ENCODE results near the gene PRKAR2A.
"Not testable (repeated sequence)": the region's sequence is repeated elsewhere in the genome, so short reads cannot be mapped to it uniquely, and the experiment has no call there.

PRKAR2A gene

DNA sequence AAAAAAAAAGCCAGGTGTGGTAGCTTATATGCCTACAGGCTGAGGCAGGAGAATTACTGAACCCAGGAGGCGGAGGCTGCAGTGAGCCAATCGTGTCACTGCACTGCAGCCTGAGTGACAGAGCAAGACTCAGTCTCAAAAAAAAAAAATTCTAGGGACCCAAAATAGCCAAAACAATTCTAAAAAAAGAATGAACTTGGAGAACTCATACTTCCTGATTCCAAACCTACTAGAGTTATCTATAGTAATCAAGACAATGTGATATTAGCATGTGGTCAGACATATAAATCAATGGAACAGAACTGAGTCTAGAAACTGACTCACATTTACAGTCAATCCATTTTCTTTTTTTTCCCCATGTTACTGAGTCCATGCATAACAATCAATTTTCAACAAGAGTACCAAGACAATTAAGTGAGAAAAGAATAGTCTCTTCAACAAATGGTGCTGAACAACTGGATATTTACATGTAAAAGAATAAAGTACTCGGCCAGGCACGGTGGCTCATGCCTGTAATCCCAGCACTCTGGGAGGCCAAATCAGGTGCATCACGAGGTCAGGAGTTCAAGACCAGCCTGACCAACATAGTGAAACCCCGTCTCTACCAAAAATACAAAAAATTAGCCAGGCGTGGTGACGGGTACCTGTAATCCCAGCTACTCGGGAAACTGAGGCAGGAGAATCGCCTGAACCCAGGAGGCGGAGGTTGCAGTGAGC is 11.9 kb downstream of the PRKAR2A start:
- DNase-seq (ENCODE audit: low spot score), result no peak

DNA sequence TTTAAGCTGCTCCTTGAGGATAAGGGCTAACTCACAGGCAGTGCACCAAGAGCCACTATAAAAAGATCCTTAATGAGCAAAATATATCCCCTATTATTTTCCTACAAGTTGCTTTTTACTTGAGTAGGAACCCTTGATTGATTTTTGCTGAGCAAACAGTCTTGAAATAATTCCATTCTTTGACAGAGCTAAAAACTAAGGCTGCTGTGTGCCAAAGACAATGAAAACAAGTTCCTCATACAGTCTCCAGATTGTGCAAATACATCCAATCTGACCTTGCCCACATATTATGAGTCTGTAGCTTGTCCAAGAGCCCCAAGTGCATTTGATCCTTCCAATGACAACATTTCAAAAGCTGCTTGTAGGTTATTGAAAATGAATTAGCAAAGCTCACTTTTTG is 15.0 kb downstream of the PRKAR2A start:
- DNase-seq (ENCODE audit: low spot score), result no peak

- no peak for DNase-seq (ENCODE audit: low spot score)
Measured at GRCh38 chr3:48830715-48831114, 17.0 kb downstream of the PRKAR2A start.

DNA sequence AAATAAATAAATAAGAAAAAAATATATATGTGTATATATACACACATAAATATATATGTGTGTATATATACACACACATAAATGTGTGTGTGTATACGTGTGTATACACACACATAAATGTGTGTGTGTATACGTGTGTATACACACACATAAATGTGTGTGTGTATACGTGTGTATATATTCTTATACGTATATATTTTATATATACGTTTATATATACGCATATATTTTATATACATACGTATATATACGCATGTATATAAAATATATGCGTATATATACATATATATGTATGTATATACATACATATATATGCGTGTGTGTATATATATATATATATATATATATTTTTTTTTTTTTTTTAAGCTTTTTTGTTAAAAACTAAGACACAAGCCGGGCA is 18.1 kb downstream of the PRKAR2A start:
- DNase-seq (ENCODE audit: low spot score), result not testable (repeated sequence)

DNA sequence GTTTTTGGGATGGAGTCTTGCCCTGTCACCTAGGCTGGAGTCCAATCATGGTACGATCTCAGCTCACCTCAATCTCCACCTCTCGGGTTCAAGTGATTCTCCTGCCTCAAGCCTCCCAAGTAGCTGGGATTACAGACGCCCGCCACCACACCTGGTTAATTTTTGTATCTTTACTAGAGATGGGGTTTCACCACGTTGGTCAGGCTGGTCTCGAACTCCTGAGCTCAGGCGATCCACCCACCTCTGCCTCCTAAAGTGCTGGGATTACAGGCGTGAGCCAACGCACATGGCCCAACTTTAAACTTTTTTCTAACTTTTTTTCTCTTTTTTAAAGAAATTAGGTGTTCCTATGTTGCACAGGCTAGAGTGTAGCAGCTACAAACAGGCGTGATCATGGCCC is 19.8 kb downstream of the PRKAR2A start:
- DNase-seq (ENCODE audit: low spot score), result not testable (repeated sequence)

GRCh38 chr3:48826451-48826850 is 21.2 kb downstream of the PRKAR2A start:
- DNase-seq (ENCODE audit: low spot score), result peak; percentile 85

GRCh38 chr3:48820612-48821324 is 26.9 kb downstream of the PRKAR2A start:
- no peak for DNase-seq (ENCODE audit: low spot score)

DNA sequence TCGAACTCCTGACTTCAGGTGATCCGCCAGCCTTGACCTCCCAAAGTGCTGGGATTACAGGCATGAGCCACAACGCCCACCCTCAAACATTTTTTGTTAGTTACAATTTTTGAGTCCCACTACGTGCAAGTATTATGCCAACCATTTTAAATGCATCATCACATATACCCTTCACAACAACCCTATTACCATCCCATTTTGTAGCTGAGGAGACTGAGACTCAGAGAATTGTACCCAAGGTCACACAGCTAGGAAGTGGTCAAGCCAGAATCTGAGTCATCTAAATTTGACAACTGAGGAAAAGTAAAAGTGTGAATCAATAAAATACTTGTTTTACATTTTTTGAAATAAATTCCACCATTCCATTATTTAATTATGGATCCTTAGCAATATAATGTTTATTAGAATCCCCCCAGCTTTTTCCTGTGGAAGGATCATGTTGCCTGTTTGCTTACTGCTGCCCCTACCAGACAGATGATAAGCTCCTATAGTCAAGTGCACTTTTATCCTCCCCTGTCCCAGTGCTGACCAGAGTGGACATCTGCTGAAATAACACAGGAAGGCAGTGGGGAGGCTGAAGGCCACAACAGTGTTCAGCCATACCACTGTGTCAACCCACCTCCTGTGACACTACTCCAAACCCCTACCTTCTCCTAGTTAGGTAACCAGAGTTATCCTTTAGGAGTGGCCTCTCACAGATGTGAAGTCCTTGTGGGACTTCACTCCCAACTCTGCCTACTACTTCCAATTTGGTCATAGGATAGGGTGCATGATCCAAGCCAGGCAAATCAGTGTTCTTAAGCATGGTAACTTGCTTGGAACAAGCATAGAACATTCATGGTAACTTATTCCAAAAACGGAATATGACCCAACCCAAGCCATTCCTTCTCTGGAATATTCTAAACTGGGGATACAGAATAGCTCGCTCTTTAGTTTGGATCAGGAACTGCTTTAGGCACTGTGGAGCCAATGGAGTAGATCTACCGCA is 28.1 kb downstream of the PRKAR2A start:
- no peak for DNase-seq (ENCODE audit: low spot score)

GRCh38 chr3:48811524-48811923 is 36.1 kb downstream of the PRKAR2A start:
- DNase-seq (ENCODE audit: low spot score), result no peak

- DNase-seq (ENCODE audit: low spot score), result no peak
Measured at GRCh38 chr3:48804930-48805329, 42.7 kb downstream of the PRKAR2A start.

GRCh38 chr3:48800831-48801230 is 46.8 kb downstream of the PRKAR2A start:
- not testable (repeated sequence) for DNase-seq (ENCODE audit: low spot score)

DNA sequence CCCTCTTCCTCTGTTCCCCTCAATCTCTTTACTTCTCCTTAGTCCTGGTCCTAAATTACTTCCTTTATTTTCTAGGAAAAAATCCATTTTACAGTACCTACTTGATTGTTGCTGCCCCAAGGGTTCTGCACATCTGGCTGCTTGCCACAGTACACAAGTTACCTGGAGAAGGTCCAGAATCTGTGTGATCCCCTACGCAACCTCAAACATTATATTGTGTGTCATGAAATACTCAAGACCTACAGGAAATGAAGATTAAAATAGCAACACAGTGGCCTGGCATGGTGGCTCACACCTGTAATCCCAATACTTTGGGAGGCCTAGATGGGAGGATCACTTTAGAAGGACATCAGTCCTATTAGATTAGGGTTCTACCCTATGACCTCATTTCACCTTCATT is 48.7 kb downstream of the PRKAR2A start:
- no peak for DNase-seq (ENCODE audit: low spot score)

- no peak for DNase-seq (ENCODE audit: low spot score)
Measured at GRCh38 chr3:48797626-48798025, 50.0 kb downstream of the PRKAR2A start.

DNA sequence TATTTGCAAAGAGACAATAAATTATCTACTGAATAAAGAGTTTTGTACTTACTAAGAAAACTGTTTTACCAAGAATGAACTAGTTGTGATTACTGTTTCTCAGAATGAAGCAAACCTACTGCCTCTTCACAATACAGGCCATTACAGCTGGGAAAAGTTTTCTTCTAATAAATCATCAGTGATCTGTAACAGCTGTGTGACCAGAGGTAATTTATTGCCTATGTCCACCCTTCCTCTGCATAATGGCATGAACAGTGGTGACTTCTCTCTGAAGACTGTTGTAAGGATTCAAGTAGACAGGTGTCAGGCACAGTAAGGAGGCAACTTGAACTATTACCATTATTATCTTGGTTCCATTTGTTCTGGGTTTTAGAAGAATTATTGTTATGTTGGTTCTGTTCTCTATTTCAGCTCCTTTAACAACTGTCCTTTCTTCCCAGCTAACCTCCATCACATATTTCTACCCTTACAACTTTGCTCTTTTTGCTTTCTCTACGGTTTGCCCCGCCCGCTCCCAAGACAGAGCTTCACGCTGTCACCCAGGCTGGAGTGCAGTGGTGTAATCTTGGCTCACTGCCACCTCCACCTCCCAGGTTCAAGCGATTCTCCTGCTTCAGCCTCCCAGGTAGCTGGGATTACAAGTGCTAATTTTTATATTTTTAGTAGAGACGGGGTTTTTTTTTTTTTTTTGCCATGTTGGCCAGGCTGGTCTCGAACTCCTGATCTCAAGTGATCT is 51.5 kb downstream of the PRKAR2A start:
- DNase-seq (ENCODE audit: low spot score), result no peak

DNA sequence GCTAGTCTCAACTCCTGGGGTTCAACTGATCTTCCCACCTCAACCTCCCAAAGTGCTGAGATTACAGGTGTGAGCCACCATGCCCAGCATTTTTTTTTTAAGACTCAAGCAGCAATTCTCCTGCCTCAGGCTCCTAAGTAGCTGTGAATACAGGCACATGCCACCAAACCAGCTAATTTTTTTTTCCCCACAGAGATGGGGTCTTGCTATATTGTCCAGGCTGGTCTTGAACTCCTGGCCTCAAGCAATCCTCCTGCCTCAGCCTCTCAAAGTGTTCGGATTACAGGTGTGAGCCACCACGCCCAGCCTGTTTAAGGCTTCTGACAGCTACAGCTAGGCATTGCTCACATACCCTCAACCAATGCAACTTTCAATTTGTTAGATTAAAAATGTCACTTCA is 54.2 kb downstream of the PRKAR2A start:
- not testable (repeated sequence) for DNase-seq (ENCODE audit: low spot score)

GRCh38 chr3:48789665-48790064 is 58.0 kb downstream of the PRKAR2A start:
- no peak for DNase-seq (ENCODE audit: low spot score)

- no peak for DNase-seq (ENCODE audit: low spot score)
Measured at GRCh38 chr3:48788544-48789162, 59.0 kb downstream of the PRKAR2A start.

DNA sequence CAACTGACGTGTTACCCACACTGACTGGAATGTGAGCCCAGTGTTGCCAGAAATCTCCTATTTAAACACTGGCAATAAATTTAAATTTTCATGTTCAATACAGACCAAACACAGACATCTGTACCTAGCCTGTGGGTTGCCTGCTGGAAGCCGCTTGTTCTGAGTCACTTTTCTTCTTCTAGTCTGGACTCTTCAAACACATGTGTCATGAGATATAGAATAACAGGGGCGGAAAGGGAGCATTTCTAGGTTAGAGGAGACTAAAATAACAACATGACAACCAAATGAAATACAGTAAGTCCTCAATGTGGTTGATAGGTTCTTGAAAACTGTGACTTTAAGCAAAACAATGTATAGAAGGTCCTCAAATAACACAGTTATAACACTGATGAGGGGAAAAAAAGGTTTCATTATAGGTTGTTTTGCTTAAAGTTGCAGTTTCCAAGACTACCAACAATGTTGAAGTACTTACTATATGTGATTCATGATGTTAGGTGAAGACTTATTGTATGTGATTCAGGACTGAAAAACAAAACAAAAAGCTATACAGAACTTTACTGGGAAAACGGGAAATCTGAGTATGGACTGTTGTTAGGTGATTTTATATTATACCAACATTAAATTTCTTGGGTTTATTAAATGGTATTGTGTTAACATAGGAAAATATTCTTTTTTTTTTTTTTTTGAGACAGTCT is 63.1 kb downstream of the PRKAR2A start:
- DNase-seq (ENCODE audit: low spot score), result no peak

DNA sequence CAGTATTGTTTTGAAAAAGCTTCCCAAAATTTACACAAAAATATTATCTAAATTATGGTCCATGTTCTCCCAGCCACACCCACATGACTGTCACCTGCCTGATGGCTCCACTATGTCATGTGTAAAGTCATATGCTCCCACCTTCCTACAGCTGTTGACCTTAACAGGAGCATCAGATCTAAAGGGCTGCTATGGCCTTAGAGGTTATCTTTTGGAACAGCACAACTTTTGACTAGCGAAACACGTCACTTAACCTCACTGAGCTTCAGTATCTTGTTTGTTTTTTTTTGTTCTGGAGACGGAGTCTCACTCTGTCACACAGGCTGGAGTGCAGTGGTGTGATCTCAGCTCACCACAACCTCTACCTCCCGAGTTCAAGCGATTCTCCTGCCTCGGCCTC is 64.4 kb downstream of the PRKAR2A start:
- DNase-seq (ENCODE audit: low spot score), result no peak

DNA sequence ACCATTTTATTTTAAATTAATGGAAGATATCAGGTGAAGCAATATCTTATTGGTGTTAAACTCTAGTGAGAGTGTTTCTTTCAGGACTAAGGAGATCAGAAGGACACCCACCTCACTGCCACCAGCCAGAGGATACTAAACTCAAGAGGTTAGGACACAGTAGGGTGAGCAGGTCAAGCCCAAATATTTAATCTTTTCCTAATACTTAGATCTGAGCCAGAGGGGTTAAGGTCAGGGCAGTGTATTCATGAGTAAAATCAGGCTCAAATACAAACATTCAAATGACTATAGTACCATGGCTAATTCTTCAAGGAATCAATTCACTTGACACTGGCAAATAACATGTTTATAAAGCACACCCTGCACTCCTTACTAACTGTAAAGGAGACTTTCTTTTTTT is 65.6 kb downstream of the PRKAR2A start:
- DNase-seq (ENCODE audit: low spot score), result no peak

GRCh38 chr3:48778565-48778964 is 69.1 kb downstream of the PRKAR2A start:
- not testable (repeated sequence) for DNase-seq (ENCODE audit: low spot score)

All from COLO829 (cell line).